ENCODE data around the gene SMYD3. TPM values are rescaled to one million over a fixed set of nuclear protein-coding genes. Genes with fewer than 3 reads are reported as not detected.

The SMYD3 gene

GRCh38 chr1:245700631-245701030 is 806.4 kb downstream of the SMYD3 start:
- H3K23ac ChIP-seq (ENCODE audit: low read length in 2 of 2): no peak overlapping the region
- H2AFZ ChIP-seq (ENCODE audit: low read depth, low read length): no peak overlapping the region
- no peak overlapping the region for H3K4me3 ChIP-seq (ENCODE audit: insufficient read depth in 1 of 2, low read depth in 1 of 2, low read length in 2 of 2)
- peaks cover 0 to 5% of the 10 kb centered on the region in 2 experiments for H3K27me3 ChIP-seq (ENCODE audit: control insufficient read depth in 1 of 2, insufficient read depth in 1 of 2, low read length in 2 of 2)
- H3K4ac ChIP-seq (ENCODE audit: low read depth in 1 of 2, low read length in 2 of 2): no peak overlapping the region
- no peak overlapping the region for H3K27ac ChIP-seq (ENCODE audit: low read length, poor library complexity, severe bottlenecking)
- H4K8ac ChIP-seq (ENCODE audit: low read length): no peak overlapping the region
- H2BK12ac ChIP-seq (ENCODE audit: low read length in 2 of 2): no peak overlapping the region
- H4K91ac ChIP-seq (ENCODE audit: low read length): no peak overlapping the region
- H2BK120ac ChIP-seq (ENCODE audit: low read depth, low read length): no peak overlapping the region
- no peak for DNase-seq
- no peaks in the 10 kb centered on the region for H3K79me1 ChIP-seq (replicated peaks; ENCODE audit: low read length, poor library complexity, severe bottlenecking)
- WGBS: 96% methylated on average over 13 of the region's 13 CpGs
- H3K9ac ChIP-seq (ENCODE audit: low read length): no peak overlapping the region
- H2BK5ac ChIP-seq (ENCODE audit: low read depth, low read length, poor library complexity, severe bottlenecking): no peak overlapping the region
- H3K14ac ChIP-seq (ENCODE audit: low read length in 2 of 2): no peak overlapping the region
- peaks cover 8% of the 10 kb centered on the region for H3K4me1 ChIP-seq (ENCODE audit: control insufficient read depth, insufficient read depth, low read depth, low read length)
- H2AK5ac ChIP-seq (ENCODE audit: low read length, severe bottlenecking): no peak overlapping the region
- H2BK15ac ChIP-seq (ENCODE audit: low read depth, poor library complexity, severe bottlenecking): no peak overlapping the region
- H3K9me3 ChIP-seq (ENCODE audit: control insufficient read depth, low read length): peaks cover 3% of the 10 kb centered on the region
- no peak overlapping the region for H3K4me2 ChIP-seq (ENCODE audit: low read length, poor library complexity, severe bottlenecking)
- peaks cover 0 to 7% of the 10 kb centered on the region in 2 experiments for H3K36me3 ChIP-seq (ENCODE audit: control insufficient read depth in 1 of 2, insufficient read depth in 2 of 2, low read depth in 1 of 2, low read length in 2 of 2)
- H3K18ac ChIP-seq (ENCODE audit: low read depth in 1 of 2, low read length in 2 of 2): no peak overlapping the region

Small RNA genes lying within 50 kb of the gene (small RNA-seq; reads per million reads assigned to genes)
- not detected for gene AL356583.2 (ENCODE audit: low read depth)
- gene RF00019 (ENCODE audit: low read depth): not detected
- not detected for gene RNU6-1283P (ENCODE audit: low read depth)
